OCI-LY1 (cell line): ENCODE measurements around the gene SORCS3.

ENCODE experiments used
- EZH2 ChIP-seq: fragments of 200-600 bp; sonication (generic), shearing (Covaris generic); IDR thresholded peaks from 2 replicates; pipeline ENCODE4 v1.8.0; 2017; ENCODE audit warnings: borderline replicate concordance, mixed run types, mild to moderate bottlenecking, antibody characterized with exemption, low read length, moderate library complexity, mixed read lengths
- TF ChIP-seq, protein P1 (sequence below): fragments of 200-600 bp; sonication (generic), shearing (Covaris generic); IDR thresholded peaks from 2 replicates; pipeline ENCODE4 v1.5.1; 2017; ENCODE audit warnings: mild to moderate bottlenecking, antibody characterized with exemption, low read length, moderate library complexity, mixed read lengths

DNA sequence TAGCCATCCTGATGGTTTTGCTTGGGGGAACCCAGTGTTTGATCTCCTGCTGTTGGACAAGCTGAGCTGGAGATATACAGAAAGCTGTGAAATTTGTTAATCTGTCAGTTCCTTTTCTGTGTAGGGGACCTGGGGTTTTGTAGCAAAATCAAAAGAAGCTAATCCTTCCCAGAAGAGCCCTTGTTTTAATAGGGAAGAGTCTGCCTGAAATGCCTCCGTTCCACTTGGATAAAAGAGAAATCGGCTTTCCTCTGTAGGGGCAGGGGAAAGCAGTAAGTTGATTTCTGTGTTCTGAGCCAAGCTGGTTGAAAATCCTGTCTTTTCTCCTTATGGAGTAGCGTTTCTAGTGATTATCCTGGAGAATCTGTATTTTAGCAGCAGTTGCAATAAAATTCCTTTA, 472.6 kb downstream of the SORCS3 start:
- TF ChIP-seq, protein P1, sequence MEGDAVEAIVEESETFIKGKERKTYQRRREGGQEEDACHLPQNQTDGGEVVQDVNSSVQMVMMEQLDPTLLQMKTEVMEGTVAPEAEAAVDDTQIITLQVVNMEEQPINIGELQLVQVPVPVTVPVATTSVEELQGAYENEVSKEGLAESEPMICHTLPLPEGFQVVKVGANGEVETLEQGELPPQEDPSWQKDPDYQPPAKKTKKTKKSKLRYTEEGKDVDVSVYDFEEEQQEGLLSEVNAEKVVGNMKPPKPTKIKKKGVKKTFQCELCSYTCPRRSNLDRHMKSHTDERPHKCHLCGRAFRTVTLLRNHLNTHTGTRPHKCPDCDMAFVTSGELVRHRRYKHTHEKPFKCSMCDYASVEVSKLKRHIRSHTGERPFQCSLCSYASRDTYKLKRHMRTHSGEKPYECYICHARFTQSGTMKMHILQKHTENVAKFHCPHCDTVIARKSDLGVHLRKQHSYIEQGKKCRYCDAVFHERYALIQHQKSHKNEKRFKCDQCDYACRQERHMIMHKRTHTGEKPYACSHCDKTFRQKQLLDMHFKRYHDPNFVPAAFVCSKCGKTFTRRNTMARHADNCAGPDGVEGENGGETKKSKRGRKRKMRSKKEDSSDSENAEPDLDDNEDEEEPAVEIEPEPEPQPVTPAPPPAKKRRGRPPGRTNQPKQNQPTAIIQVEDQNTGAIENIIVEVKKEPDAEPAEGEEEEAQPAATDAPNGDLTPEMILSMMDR, result no peak
- no peak for TF ChIP-seq EZH2
